Stomach (tissue), 4 donors: Measurements from ENCODE around the gene UCN.

Experiments used
- EP300 ChIP-seq: sonication (generic); formaldehyde crosslinking; IDR thresholded peaks from one replicate; pipeline ENCODE4 v1.6.1; 2017; ENCODE audit warnings: antibody characterized with exemption
- POLR2A ChIP-seq, 4 donors: fragments of 450-650 bp; IDR thresholded peaks; one replicate each; pipeline ENCODE4 v1.6.1; 2016; ENCODE audit warnings: antibody characterized with exemption in 4 of 4, control low read depth in 2 of 4, mild to moderate bottlenecking in 1 of 4, moderate library complexity in 1 of 4
- POLR2AphosphoS5 ChIP-seq, 3 donors: sonication (generic); formaldehyde crosslinking; IDR thresholded peaks; one replicate each; pipeline ENCODE4 v1.6.1; 2016; ENCODE audit warnings: antibody characterized with exemption in 3 of 3
- TF ChIP-seq, protein P1 (sequence below), 7 experiments: fragments of 450-650 bp in 4 of 7; fragments of 200-600 bp in 3 of 7; sonication (generic) in 3 of 7; IDR thresholded peaks; one replicate each; pipeline ENCODE4 v1.5.1; 2016 to 2019; ENCODE audit warnings: antibody characterized with exemption in 7 of 7, control low read depth in 2 of 7, mild to moderate bottlenecking in 1 of 7

DNA sequence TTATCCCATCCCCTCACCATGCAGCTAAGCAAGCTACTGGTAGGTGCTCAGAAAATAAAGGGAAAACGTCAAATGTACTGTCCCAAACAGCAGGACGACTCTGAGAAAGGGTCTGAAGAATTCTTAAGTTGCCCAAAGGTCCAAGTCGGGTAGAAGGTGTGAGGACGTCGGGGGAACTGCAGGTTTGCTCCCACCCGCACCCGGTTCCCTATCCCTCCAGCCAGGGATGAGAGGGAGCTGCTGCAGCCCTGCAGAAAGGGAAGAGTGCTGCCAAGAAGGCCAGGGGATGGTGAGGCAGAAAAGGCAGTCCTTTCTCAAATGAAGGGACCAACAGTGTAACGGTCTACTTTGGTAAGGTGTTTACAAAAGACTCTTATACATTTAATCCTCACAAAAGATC lies 6.9 kb upstream of the UCN start:
- no peak for TF ChIP-seq POLR2AphosphoS5 (IDR thresholded peaks at IDR 0.05)
- TF ChIP-seq POLR2A (IDR thresholded peaks at IDR 0.05), result no peak
- TF ChIP-seq, protein P1, sequence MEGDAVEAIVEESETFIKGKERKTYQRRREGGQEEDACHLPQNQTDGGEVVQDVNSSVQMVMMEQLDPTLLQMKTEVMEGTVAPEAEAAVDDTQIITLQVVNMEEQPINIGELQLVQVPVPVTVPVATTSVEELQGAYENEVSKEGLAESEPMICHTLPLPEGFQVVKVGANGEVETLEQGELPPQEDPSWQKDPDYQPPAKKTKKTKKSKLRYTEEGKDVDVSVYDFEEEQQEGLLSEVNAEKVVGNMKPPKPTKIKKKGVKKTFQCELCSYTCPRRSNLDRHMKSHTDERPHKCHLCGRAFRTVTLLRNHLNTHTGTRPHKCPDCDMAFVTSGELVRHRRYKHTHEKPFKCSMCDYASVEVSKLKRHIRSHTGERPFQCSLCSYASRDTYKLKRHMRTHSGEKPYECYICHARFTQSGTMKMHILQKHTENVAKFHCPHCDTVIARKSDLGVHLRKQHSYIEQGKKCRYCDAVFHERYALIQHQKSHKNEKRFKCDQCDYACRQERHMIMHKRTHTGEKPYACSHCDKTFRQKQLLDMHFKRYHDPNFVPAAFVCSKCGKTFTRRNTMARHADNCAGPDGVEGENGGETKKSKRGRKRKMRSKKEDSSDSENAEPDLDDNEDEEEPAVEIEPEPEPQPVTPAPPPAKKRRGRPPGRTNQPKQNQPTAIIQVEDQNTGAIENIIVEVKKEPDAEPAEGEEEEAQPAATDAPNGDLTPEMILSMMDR (IDR thresholded peaks at IDR 0.05), result no peak
- TF ChIP-seq EP300, result no peak
